Cerebellar nuclear complex (tissue), 1 donor: Measurements from ENCODE around the gene SLC13A5.
"Not testable (repeated sequence)": the region's sequence is repeated elsewhere in the genome, so short reads cannot be mapped to it uniquely, and the experiment has no call there.

Source experiments
- DNase-seq, 2 experiments: peaks; one replicate each; lab custom pipeline; 2025; lab: John Stamatoyannopoulos, UW

SLC13A5 gene

GRCh38 chr17:6713130-6713917 lies at the start of gene SLC13A5:
Gene SLC13A5 (minus strand): TSS chr17:6713369. CDS start chr17:6713333, 36 bp downstream.
- no peak for DNase-seq

GRCh38 chr17:6761779-6762178 lies 48.6 kb upstream of the SLC13A5 start:
- DNase-seq = no peak

- DNase-seq = no peak
These were observed 44.6 kb upstream of the SLC13A5 start for GRCh38 chr17:6757747-6758146.

DNA sequence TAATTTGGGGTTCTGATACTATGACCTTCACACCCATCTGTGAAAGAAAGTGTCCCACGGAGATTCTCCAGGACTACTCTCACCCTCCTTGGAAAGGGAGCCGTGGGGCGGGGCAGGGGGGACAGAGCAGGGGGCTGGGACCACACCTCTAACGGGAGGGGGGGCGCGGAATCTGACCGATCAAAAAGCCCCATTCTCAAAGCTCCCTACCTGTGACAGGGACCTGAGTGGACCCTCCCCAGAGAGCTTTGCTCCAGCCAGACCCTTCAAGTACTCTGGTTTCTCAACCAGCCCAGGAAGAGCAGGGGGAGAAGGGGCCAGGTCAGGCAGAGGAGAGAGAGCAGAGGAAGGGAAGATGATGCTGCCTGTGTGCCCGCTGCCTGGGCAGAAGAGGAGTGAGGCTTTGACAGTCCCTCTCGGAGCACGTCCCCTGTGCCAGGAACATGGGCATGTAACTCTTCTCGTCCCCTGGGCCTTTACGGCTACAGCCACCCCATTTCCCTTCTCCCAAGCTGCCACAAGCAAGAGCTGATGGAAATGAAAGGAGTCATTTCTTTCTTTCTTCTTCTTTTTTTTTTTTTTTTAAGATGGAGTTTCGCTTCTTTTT lies 43.4 kb upstream of the SLC13A5 start:
- DNase-seq = no peak

- no peak for DNase-seq
These were observed 42.6 kb upstream of the SLC13A5 start, which contains the start of gene XAF1 for GRCh38 chr17:6755731-6756184. Gene XAF1 (plus strand): TSS chr17:6756046. CDS start chr17:6756079, 33 bp downstream.

DNA sequence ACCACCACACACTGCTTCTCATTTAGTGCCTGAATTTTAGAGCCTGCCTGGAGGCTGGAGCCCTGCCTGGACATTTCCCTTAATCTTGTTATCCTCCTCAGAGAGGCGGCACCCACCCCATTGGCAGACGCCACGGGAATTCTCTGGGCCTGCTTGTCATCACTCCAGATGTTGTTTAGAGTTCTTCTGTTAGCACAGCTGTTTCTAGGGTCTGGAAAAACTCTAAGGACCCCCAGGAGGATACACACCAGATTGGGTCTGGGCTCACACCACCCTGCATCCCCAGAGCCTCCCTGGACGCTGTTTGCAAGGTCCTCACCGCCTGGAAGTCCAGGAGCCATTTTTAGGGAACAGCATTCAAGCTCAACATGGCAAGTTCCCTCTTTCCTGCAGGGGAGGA lies 42.1 kb upstream of the SLC13A5 start:
- DNase-seq = no peak

DNA sequence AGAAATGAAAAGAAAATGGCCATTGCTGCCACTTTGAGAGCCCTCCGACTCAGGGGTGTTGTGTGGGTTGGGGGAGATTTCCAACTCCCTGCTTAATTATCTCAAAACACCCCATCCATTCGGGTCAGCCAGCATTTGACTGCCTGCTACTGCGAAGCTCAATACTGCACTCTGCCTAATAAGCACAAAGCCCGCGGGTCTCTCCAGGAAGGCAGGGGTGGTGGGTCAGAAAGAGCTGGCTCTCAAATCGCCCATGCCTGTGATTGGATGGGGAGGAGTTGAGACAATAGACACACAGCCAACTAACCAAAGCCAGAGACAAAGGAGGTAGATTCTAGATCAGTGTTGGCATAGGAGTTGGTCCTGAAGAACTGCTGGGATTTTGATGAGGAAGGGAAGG lies 40.4 kb upstream of the SLC13A5 start:
- DNase-seq = no peak

- DNase-seq = no peak
These were observed 39.9 kb upstream of the SLC13A5 start for GRCh38 chr17:6753006-6753445.

DNA sequence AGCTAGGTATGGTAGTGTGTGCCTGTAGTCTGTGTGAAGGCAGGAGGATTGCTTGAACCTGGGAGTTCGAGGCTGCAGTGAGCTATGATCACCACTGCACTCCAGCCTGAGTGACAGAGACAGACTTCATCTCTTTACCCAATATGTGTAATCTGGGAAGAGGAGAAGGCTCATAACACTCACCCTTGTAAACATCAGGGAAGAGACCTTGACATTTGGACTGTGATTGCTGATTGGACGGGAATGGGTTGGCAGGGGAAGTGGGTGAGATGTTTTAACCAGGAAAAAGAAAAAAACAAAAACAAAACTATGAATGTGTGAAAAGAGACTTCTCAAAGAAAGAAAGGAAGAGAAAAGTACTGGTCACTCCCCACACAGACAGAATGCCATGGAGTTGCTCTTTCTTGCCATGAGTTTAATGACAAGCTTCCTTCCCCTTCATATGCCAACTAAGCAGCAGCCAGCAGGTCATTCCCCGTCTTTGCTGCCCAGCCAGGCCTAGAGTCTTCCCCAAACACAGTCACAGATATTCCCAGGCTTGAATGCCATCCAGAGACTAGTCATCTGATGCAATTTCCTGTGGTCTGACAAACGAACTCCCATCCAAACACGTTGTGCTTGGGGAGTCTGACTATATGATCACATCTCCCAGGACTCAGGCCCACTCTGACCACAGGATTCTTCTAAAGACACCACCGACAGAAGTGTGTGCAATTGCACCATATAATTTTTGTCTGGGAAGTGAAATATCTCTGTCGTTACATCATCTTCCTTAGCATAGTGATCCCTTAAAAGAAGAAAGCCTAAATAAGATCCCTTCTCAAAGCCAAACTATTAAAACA lies 39.1 kb upstream of the SLC13A5 start:
- no peak for DNase-seq

GRCh38 chr17:6749519-6749918 lies 36.4 kb upstream of the SLC13A5 start:
- no peak for DNase-seq

- no peak for DNase-seq
These were observed 35.4 kb upstream of the SLC13A5 start for GRCh38 chr17:6748617-6749016.

- not testable (repeated sequence) for DNase-seq
These were observed 33.5 kb upstream of the SLC13A5 start for GRCh38 chr17:6746665-6747064.

DNA sequence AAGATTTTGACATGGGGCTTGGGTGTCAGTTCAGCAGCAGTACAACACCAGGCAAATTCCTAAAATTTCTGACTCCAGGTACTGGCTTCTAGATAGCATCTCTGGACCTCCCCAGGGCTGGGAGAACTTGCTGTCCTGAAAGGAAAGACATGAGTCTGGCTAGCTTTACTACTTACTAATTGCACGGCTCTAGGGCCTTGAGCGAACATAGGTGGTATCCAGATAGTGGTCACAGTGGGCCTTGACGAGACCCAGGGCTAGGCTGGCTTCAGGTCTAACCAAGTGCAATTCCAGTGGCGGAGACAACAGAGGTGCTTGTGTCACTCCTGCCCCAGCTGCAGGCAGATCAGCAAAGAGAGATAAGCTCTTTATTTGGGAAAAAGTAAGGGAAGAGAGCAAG lies 16.4 kb upstream of the SLC13A5 start:
- DNase-seq = no peak

DNA sequence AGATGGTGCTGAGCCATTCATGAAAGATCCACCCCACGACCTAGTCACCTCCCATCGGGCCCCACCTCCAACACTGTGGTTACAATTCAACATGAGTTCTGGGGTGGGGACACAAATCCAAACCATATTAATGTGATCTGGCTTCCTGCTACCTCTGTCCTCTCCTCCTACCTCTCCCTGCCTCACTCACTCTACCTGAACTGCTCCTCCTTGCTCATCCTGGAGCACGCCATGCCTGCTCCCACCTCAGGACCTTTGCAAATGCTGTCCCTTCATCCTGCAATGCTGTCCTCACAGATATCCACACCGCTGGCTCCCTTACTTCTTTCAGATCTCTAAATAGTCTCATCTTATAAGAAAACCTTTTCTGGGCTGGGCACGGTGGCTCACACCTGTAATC lies 10.8 kb upstream of the SLC13A5 start:
- no peak for DNase-seq

- no peak for DNase-seq
These were observed 8.6 kb upstream of the SLC13A5 start for GRCh38 chr17:6721744-6722143.

DNA sequence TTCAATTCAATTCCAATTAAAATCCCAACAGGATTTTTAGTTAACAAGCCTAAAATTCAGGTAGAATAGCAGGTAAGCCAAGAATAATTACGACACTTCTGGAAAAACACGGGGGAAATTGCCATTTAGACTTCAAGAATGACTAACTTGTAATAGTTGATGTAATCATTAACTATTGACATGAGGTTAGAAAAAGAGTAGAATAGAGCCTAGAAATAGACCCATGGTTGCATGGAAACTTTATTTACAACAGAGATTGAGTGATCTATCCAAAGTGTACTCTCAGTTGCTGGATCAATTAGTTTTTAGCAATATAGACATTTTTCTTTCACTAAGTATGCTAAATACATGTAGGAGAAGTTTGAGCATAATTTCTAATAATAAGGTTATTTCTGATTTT lies 3.6 kb upstream of the SLC13A5 start:
- DNase-seq = no peak

DNA sequence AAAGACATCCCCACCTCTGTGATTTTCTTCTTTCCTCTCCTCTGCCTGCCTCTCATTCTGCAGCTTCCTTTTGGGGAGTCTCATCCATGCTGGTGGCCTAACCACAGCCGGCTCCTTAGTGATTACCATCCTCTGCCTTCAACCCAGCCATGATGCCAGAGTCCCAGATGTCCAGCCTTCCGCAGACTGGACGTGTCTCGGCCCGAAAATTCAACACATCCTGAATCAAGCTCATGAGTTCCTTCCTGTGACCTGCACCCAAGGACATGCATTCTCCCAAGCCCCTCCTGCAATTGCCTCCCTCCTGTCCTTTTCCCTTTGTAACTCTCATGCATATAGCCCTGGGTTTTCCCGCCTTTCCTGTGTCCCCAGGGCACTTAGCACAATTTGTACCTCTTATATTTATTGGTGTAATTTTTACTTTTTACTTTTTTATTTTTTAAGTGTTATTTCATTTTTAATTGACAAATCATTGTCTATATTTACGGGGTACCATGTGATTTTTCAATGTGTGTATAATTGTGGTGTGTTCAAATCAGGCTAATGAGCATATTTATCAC lies 1.2 kb upstream of the SLC13A5 start:
- no peak for DNase-seq

DNA sequence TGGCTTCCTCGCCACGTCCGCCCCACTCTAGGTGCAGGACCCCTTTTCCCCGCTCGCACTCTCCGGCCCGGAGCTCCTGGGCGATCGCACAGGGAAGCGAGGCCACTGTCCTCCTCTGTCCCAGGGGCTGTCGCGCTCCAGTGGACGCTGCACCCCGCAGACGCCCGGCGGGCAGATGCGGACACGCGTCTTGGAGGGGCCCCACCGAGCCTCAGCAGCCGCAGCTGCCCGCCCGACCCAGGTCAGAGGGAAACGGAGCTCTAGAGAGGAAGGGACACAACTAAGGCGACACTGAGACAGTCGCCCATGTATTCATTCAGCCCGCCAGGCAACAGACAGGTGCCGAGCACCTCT lies 726 bp upstream of the SLC13A5 start:
- DNase-seq = no peak

DNA sequence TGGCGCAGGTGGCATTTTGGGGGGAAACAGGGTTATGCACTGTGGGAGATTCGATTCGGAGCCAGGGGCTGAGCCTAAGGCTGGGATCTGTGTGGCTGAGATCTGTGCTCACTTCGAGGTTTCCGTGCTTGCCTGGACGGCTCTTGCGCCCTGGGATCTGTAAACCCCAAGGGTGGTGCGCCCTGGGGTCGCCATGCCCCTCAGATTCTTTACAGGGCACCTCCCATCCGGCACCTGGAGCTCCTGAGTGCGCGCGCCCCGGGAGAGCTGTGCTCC lies 377 bp downstream of the SLC13A5 start:
- no peak for DNase-seq

DNA sequence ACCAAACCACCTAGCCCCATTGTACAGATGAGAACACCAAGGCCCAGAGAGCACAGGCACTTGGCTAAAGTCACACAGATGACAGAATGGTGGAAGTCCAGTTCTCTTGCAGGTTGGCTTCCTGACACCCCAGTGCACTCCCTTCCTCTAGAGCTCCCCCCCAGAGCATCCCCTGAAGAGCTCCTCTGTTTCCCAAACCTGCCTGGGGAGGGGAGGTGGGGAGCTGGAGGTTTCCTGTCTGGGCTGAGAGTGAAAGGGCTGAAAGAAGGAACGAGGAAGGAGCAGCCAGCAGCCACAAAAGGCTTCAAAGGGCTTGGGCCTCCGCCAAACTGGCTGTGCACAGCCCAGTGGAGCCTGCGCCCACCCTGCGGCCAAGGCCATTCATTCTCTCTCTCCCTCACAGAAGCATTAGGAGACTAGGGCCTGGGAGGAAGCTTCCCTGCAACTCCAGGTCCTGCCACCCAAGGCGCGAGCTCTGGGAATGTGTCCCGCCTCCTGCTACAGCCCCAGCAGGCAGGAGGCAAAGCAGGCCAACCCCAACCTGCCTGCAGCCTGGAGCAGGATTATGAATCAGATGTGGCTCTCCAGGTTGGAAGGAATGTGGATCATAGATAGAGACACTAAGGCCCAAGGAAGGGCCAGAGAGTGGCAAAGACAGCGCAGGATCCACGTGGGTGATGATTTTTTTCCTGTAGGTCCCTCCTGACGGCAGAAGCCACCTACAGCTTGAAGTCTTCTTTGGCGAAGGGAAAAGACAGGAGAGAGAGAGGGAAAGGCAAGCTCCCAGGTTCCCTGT lies 913 bp downstream of the SLC13A5 start:
- no peak for DNase-seq

DNA sequence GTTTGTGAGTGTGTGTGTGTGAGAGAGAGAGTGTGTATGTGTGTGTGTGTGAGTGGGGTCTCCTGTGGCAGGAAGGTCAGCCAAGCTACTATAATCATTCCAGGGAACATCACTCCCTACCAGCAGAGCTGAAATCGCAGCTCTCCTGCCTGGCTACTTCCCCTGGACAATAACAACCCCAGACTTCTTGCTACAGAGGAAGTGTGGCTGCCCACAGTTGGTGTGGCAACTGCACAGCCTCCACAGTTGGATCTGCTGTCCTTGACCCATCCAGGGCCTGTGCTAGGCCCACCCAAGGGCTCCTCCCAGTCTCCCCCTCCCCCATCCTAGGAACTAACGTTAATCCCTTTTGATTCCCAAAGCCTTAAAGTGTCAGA lies 1.5 kb downstream of the SLC13A5 start:
- DNase-seq = no peak
